ENCODE measurements around the gene CNKSR3. TPM values are rescaled to one million over a fixed set of nuclear protein-coding genes. Genes with fewer than 3 reads are reported as not detected.

CNKSR3 gene
- total and polyA plus RNA-seq, 2 of the 8 experiments (the other 6 are each of a cell fraction or from before 2014, with no cell fraction given): 1.2 to 6.2 TPM

- no peak for TF ChIP-seq SAP30 (IDR thresholded peaks at IDR 0.05; ENCODE audit: insufficient read depth, insufficient replicate concordance, low read length)
- TF ChIP-seq TCF12 (IDR thresholded peaks at IDR 0.05; ENCODE audit: low read depth, low read length): no peak
- TF ChIP-seq RFX5 (IDR thresholded peaks at IDR 0.05; ENCODE audit: borderline replicate concordance, low read depth, low read length): no peak
- no peak for TF ChIP-seq KDM4A (IDR thresholded peaks at IDR 0.05; ENCODE audit: low read depth, low read length, severe bottlenecking)
- no peak for TF ChIP-seq CTBP2 (IDR thresholded peaks at IDR 0.05; ENCODE audit: borderline replicate concordance, insufficient read depth, insufficient read length, low read length)
Observed at GRCh38 chr6:154489822-154490221, 20.7 kb downstream of the CNKSR3 start (continued).
